SKM-1 (cell line): ENCODE results near the gene PYGM.

Experiments
- DNase-seq: peaks from one replicate; lab custom pipeline; 2025; ENCODE audit not compliant: unreplicated experiment; lab: John Stamatoyannopoulos, UW

PYGM gene

DNA sequence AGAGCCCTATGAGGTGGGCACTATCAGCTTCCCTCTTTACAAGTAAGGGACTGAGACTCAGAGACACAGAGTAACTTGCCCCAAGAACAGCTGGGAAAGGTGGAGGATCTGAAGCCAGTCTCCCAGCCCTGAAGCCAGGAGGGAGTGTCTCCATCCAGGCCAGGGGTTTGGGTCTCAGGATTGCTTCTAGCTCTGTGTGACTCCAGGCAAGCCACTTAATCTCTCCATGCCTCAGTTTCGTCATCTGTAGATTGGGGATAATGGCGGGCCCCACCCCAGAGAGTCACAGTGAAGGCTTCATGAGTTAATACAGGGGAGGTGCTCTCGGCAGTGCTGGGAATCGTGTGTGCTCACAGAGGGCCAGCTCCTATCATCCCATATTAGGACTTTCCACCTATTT, 32.7 kb upstream of the PYGM start:
- no peak for DNase-seq

- DNase-seq, result no peak
Observed at GRCh38 chr11:64791781-64792291, 32.1 kb upstream of the PYGM start.

- no peak for DNase-seq
Observed at GRCh38 chr11:64790205-64791095, 30.7 kb upstream of the PYGM start.

DNA sequence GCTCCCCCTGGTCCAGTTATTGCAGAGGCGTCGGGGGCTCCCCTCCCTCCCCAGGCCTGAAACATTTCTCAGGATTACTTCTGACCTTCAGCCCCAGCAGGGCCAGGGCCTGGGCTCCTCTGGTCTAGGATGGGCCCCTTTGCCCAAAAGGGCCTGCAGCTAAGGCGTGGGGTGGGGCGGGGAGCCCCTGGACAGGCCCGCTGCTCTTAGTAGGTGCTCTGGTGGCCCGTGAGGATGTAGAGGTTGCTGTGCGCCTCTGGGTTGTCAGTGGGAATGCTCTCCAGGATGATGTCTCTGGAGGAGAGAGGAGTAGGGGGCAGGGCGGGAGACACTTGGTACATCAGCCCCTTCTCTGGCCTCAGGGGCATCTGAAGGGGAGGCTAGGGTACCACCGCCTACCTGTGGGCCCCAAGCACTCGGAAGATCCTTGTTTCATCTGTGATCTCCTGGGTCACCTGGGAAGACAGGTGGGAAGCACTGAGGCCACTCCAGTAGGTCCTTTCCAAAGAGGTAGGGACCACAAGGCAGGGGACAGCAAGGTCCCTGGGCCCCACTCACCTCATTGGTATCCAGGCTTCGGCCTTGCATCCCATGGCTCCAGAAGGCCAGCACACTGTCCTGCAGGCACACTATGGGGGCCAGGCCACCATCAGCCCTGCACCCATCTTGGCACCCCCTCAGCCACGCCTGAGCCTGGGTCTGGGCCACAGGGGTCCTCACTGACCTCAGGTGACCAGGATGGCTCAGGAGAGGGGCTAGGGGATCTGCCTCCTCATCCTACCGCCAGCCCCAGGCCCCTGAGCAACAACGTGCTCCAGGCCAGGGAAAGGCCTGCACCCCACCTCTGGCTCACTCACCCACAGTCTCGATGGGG, 29.8 kb upstream of the PYGM start:
- no peak for DNase-seq

DNA sequence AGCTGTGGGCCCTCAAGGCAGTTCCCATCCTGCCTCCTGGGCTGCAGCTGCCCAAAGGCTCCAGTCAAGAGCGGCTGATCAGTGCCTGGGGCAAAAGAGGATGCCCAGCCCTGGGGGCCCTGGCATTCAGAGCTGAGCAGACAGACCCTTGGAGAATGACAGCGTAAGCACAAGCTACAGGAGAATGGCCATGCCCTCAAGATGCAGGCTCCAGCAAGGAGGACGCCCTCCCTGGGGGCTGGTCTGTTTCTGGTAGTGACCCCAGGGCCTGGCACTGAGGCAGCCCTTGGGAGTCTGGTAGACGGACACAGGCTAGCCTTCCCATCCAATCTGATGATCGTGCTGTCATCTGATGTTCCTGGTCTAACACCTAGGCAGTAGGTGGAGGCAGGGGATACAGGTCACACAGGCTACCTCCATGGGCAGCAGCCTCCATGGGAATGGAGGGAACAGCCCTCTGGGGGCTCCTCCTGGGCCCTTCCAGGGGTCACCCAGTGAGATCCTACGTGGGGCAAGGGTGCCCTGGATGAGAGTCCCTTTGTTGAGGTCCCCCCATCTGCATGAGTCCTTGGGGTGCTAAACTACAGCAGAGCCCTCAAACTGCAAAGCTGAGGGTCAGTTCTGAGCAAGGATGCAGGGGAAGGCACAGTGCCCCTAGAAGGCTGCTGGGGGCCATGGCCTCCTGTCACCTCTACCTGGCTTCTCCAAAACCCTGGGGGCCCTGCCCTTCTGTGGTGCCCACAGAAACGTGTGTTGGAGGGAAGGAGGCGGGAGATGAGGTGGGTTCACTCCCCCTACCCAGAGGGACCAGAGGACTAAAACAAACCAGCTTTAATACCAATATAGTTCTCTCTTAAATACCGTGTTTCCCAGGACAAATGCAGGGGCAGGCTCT, 28.8 kb upstream of the PYGM start:
- no peak for DNase-seq

- DNase-seq, result peak; percentile 32
Observed at GRCh38 chr11:64787526-64788320, 27.9 kb upstream of the PYGM start.

- no peak for DNase-seq
Observed at GRCh38 chr11:64786308-64786707, 26.5 kb upstream of the PYGM start.

- no peak for DNase-seq
Observed at GRCh38 chr11:64784813-64785581, 25.2 kb upstream of the PYGM start.

GRCh38 chr11:64778473-64779298, 18.9 kb upstream of the PYGM start, which contains the start of gene SF1:
Gene SF1 (minus strand): TSS chr11:64778542. CDS start chr11:64778392, 150 bp downstream.
- DNase-seq, result peak; percentile 100

DNA sequence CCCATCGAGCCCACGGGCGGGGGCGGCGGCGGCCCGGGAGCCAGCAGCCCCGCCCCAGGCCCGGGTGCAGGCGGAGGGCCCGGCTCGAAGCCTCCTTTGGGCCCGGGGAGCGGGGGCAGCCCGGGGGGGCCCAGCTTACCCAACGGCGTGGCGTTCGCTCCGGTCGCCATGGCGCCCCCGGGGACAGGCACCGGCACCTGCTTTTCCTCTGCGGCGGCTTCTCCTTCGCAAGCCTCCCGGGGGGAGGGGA, 18.4 kb upstream of the PYGM start:
- no peak for DNase-seq

DNA sequence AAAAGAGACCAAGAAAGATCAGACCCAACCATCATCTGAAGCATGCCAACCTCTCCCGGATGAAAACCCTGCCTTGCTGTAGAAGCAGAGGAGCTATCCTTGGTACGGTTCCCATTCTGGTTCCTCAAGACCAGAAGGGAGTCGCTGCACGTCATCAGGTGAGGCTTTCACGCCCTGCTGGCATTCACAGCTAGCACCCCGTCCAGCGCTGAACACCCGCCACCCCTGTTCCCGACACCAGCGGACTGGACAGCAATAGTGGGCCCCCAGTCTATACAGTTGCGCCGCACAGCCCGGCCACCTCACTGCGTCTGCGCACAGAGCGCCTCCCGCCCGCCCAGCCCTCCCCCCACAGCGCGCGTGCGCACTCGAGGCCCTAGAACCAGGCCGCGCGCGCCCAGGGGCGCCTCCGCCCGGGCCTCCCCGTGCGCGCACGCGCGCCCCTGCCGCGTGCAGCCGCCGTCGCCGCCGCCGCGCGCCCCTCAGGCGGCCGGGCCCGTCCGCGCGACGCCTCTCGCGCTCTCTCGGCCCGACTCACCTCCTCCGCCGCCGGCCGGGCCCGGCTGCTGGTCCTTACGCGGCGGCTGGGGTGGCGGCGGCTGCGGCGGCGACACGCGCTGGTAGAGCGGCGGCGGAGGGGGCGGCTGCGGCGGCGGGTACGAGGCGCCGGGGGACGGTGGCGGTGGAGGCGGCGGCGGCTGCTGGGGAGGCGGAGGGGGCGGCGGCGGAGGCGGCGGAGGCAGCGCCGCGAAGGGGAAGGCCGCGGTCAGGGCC, 17.9 kb upstream of the PYGM start:
- DNase-seq, result peak; percentile 32

GRCh38 chr11:64776875-64777274, 17.1 kb upstream of the PYGM start:
- DNase-seq, result no peak

DNA sequence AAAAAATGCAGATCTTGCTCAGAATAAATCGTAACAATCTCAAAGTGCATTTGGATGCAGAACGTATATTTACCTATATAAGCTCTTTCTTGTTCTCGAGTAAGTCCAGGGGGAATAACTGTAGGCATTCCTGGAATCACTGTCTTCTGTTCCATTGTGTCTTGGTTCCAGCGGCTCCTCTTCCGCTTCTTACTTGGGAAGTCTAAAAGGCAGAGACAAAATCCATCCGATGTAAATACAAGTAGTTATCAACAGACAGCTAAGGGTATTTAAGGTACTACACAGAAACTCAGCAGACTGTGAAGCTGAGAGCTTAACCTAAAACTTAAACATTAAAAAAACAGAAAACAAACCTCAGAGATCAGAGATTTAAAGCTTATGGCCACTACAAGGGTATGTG, 16.7 kb upstream of the PYGM start:
- DNase-seq, result no peak

- DNase-seq, result no peak
Observed at GRCh38 chr11:64774144-64774543, 14.4 kb upstream of the PYGM start.

DNA sequence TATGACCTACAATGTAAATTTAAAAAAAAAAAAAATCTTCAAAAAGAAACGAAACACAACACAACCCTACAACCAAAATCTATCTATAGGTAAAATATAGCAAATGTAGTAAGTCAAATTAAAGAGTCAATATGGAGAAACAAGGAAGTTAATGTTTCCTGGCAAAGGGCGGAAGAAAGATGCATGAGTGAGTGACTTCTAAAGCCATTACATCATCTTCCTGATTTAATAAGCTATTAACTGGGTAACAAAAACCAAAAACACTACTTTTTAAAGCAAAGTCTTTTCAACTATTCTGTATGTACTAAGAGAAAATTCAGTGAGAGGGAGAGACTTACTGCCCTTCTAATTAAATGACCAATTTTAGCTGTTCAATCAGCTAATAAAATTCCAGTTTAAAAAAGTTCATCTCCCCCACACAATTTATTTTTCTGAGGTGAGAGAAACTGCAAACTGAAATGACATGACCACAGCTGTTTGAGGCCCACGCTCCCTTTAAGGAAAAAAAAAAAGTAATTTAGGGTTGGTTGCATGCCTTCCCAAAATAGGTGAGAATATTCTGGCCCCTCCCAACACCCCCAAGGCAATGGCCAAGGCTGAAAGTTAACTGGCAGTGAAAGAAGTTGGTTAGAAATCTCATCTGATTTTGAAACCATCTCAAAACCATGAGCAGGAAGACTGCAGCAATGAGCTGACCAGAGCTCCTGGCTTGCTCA, 12.7 kb upstream of the PYGM start:
- DNase-seq, result no peak

DNA sequence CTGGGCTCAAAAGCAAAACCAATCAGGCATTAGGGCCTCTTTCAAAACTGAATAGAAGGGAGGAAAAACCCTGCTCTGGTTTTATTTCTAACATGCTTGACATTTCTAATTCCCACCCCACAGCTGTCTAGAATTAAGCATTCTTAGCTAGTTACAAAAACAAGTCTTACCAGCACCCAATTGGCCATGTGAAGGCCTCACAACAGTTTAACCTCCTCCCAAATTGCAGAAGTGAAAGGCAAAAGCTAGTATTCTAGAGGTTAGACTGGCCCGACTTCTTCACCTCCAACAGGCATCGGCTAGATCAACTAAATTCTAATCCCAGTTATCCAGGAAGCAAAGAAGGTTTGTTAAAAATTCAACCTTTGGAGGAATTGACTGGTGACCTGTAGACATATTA, 12.1 kb upstream of the PYGM start:
- DNase-seq, result no peak

- DNase-seq, result no peak
Observed at GRCh38 chr11:64770120-64770519, 10.3 kb upstream of the PYGM start.
